ENCODE results near the gene HACD2.

DNA sequence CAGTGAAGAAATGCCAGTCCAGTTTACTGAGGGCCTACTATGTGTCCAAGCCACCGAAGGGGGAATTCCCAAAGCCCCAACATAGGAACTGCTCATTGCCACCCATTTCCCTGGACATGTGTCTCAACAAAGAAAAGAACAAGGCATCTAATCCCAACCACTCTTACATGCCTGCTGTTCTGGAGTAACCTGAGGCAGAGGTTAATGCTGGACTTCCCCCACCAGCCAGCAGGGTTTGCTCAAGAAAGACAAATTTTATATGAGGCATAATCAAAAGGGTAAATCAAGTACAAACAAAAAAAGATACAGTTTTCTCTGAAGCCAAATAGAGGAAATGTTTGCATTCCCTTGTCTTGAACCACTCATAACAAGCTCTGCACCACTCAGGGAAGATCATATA, 140.1 kb downstream of the HACD2 start:
- TF ChIP-seq TEAD2 (tag; IDR thresholded peaks at IDR 0.05) (no peak), POLR2AphosphoS5 (IDR thresholded peaks at IDR 0.05; ENCODE audit: control insufficient read depth, insufficient read depth, low read depth, low read length) (no peak)
